ENCODE measurements around the gene CCNA2.

DNA sequence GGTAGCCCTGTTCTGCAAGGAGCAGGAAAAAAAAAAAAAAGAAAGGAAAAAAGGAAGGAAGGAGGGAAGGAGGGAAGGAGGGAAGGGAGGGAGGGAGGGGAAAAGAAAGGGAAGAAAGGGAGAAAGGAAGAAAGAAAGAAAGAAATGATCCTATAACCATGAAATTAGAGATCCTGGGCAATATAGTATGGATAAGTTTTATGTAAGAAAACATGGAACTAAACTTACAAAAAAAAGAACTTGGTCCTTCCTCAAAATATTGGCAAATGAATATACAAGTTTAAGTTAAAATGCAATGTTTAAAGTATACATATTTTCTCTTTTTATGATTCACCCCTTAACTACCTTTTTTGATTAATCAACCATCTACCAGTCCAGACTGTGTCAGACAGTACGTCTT is 27.7 kb upstream of the CCNA2 start:
- TF ChIP-seq RAD21 (IDR thresholded peaks at IDR 0.05; ENCODE audit: low read depth) (no peak), TAF1 (IDR thresholded peaks at IDR 0.05; ENCODE audit: low read depth) (no peak), TCF12 (IDR thresholded peaks at IDR 0.05; ENCODE audit: low read depth) (no peak), YY1 (IDR thresholded peaks at IDR 0.05; ENCODE audit: low read depth) (no peak), FOXM1 (IDR thresholded peaks at IDR 0.05; ENCODE audit: borderline replicate concordance, low read depth) (no peak), EGR1 (IDR thresholded peaks at IDR 0.05) (no peak), CREB1 (IDR thresholded peaks at IDR 0.05; ENCODE audit: low read depth) (no peak), CEBPB (IDR thresholded peaks at IDR 0.05) (no peak), EP300 (IDR thresholded peaks at IDR 0.05; ENCODE audit: borderline replicate concordance) (no peak), TEAD4 (IDR thresholded peaks at IDR 0.05) (no peak)
- TF ChIP-seq, protein P1, sequence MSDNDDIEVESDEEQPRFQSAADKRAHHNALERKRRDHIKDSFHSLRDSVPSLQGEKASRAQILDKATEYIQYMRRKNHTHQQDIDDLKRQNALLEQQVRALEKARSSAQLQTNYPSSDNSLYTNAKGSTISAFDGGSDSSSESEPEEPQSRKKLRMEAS (IDR thresholded peaks at IDR 0.05), result no peak
- TF ChIP-seq, protein P2, sequence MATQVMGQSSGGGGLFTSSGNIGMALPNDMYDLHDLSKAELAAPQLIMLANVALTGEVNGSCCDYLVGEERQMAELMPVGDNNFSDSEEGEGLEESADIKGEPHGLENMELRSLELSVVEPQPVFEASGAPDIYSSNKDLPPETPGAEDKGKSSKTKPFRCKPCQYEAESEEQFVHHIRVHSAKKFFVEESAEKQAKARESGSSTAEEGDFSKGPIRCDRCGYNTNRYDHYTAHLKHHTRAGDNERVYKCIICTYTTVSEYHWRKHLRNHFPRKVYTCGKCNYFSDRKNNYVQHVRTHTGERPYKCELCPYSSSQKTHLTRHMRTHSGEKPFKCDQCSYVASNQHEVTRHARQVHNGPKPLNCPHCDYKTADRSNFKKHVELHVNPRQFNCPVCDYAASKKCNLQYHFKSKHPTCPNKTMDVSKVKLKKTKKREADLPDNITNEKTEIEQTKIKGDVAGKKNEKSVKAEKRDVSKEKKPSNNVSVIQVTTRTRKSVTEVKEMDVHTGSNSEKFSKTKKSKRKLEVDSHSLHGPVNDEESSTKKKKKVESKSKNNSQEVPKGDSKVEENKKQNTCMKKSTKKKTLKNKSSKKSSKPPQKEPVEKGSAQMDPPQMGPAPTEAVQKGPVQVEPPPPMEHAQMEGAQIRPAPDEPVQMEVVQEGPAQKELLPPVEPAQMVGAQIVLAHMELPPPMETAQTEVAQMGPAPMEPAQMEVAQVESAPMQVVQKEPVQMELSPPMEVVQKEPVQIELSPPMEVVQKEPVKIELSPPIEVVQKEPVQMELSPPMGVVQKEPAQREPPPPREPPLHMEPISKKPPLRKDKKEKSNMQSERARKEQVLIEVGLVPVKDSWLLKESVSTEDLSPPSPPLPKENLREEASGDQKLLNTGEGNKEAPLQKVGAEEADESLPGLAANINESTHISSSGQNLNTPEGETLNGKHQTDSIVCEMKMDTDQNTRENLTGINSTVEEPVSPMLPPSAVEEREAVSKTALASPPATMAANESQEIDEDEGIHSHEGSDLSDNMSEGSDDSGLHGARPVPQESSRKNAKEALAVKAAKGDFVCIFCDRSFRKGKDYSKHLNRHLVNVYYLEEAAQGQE (IDR thresholded peaks at IDR 0.05; ENCODE audit: low read depth), result no peak
- TF ChIP-seq, protein P3, sequence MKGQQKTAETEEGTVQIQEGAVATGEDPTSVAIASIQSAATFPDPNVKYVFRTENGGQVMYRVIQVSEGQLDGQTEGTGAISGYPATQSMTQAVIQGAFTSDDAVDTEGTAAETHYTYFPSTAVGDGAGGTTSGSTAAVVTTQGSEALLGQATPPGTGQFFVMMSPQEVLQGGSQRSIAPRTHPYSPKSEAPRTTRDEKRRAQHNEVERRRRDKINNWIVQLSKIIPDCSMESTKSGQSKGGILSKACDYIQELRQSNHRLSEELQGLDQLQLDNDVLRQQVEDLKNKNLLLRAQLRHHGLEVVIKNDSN (IDR thresholded peaks at IDR 0.05), result no peak

Data from Ishikawa (cell line).